ENCODE results near the gene NUCB1. TPM values are rescaled to one million over a fixed set of nuclear protein-coding genes. Genes with fewer than 3 reads are reported as not detected.

The NUCB1 gene
- total RNA-seq, 1 experiment from 2014 or later: 162 TPM

- Mint-ChIP-seq H3K9me3 (ENCODE audit: low read depth, unreplicated experiment) (no peaks in the 10 kb centered on the region), H3K27ac (ENCODE audit: unreplicated experiment) (peak within 1 kb of the TSS; percentile 99), H3K4me3 (ENCODE audit: low read depth, unreplicated experiment) (peak within 1 kb of the TSS; percentile 98), H3K4me1 (ENCODE audit: low read depth, unreplicated experiment) (peaks cover 50% of the 10 kb centered on the region), H3K36me3 (ENCODE audit: insufficient read depth, unreplicated experiment) (peaks cover 96% of the 10 kb centered on the region), H3K27me3 (ENCODE audit: unreplicated experiment) (no peaks in the 10 kb centered on the region)
- DNase-seq: peak; percentile 97
- no peak for TF ChIP-seq CTCF (IDR thresholded peaks at IDR 0.05; ENCODE audit: unreplicated experiment)
- CTCF ChIA-PET: interaction anchor here (0.7 to 1.2 kb wide), 2 partner anchors 111 to 122 kb away, joined by 3 read pairs; no protein-coding TSS in a partner anchor
- intact Hi-C loops (cut with micrococcal nuclease; ENCODE audit: unreplicated experiment): loop anchor here (2.0 to 5.0 kb wide), 2 partner anchors 90 to 328 kb away; partner anchors contain the start of gene DBP
- BruUV-seq (replicated peaks): no TSS peak
Observed at GRCh38 chr19:48965040-48965805, 65.1 kb downstream of the NUCB1 start, which contains the start of gene FTL. TSS of gene FTL (plus strand) at chr19:48965309. CDS start at chr19:48965508, 199 bp downstream.

- CTCF ChIA-PET: interaction anchor here (1.2 to 1.4 kb wide), 2 partner anchors 28 to 123 kb away, joined by 3 to 4 read pairs; partner anchors contain the start of genes GYS1 and RUVBL2
- Mint-ChIP-seq H3K27ac (ENCODE audit: unreplicated experiment) (peak overlapping the region; percentile 99), H3K9me3 (ENCODE audit: low read depth, unreplicated experiment) (no peaks in the 10 kb centered on the region), H3K4me1 (ENCODE audit: low read depth, unreplicated experiment) (peaks cover 47% of the 10 kb centered on the region), H3K4me3 (ENCODE audit: low read depth, unreplicated experiment) (peak overlapping the region; percentile 98), H3K36me3 (ENCODE audit: insufficient read depth, unreplicated experiment) (peaks cover 90% of the 10 kb centered on the region), H3K27me3 (ENCODE audit: unreplicated experiment) (no peaks in the 10 kb centered on the region)
- TSS peak; percentile 92 for BruUV-seq (replicated peaks)
- TF ChIP-seq CTCF (IDR thresholded peaks at IDR 0.05; ENCODE audit: unreplicated experiment): no peak
- peak; percentile 87 for DNase-seq
- intact Hi-C loops (cut with micrococcal nuclease; ENCODE audit: unreplicated experiment): loop anchor here (2.0 to 5.0 kb wide), 2 partner anchors 91 to 329 kb away; partner anchors contain the start of gene DBP
Observed at GRCh38 chr19:48965806-48966540, 65.9 kb downstream of the NUCB1 start.

- Mint-ChIP-seq H3K36me3 (ENCODE audit: insufficient read depth, unreplicated experiment) (peaks cover 88% of the 10 kb centered on the region), H3K4me3 (ENCODE audit: low read depth, unreplicated experiment) (peak overlapping the region; percentile 98), H3K27me3 (ENCODE audit: unreplicated experiment) (no peaks in the 10 kb centered on the region), H3K27ac (ENCODE audit: unreplicated experiment) (peak overlapping the region; percentile 99), H3K9me3 (ENCODE audit: low read depth, unreplicated experiment) (no peaks in the 10 kb centered on the region), H3K4me1 (ENCODE audit: low read depth, unreplicated experiment) (peaks cover 39% of the 10 kb centered on the region)
- CTCF ChIA-PET: interaction anchor here (1.4 kb wide), 1 partner anchor 27 kb away, joined by 4 read pairs; the partner anchor contains the start of genes GYS1 and RUVBL2
- BruUV-seq (replicated peaks): no TSS peak
- no peak for TF ChIP-seq CTCF (IDR thresholded peaks at IDR 0.05; ENCODE audit: unreplicated experiment)
- no peak for DNase-seq
- intact Hi-C loops (cut with micrococcal nuclease; ENCODE audit: unreplicated experiment): loop anchor here (5.0 kb wide), 1 partner anchor 329 kb away; the partner anchor contains the start of gene DBP
Observed at GRCh38 chr19:48966541-48967345, 66.6 kb downstream of the NUCB1 start.

All from Calu3 (cell line).